Common myeloid progenitor, CD34-positive (primary cell): Measurements from ENCODE around the gene STMP1.

Experiments used
- CTCF ChIA-PET: fragments of 350-600 bp; sonication (Branson Sonifier 250); formaldehyde crosslinking; loops from one replicate; lab custom pipeline; 2021; ENCODE audit warnings: antibody characterized with exemption; lab: Charles Lee
- POLR2A ChIA-PET: fragments of 350-600 bp; sonication (Branson Sonifier 250); formaldehyde crosslinking; loops from one replicate; lab custom pipeline; 2021; ENCODE audit warnings: antibody characterized with exemption; lab: Charles Lee
- DNase-seq, 3 donors: peaks; one replicate each; pipeline versions ENCODE4 v3.0.0 to v3.0.0-alpha.2; 2013
- H3K27ac ChIP-seq, 2 experiments: 1 replicate in 1 of 2; 2 replicates in 1 of 2; pipeline ENCODE4 v1.7.0; 2013; ENCODE audit warnings: inconsistent platforms in 2 of 2, low read length in 2 of 2, mild to moderate bottlenecking in 2 of 2, low read depth in 1 of 2, moderate library complexity in 1 of 2; ENCODE audit not compliant: severe bottlenecking in 2 of 2, insufficient read depth in 1 of 2, poor library complexity in 1 of 2
- H3K27me3 ChIP-seq, 5 experiments: replicated peaks in 2 of 5; 1 replicate in 3 of 5; 2 replicates in 2 of 5; pipeline versions ENCODE4 v1.6.1 to v1.7.0; 2013; ENCODE audit warnings: low read length in 4 of 5, mild to moderate bottlenecking in 2 of 5, moderate library complexity in 2 of 5, inconsistent platforms in 1 of 5; ENCODE audit not compliant: insufficient read depth in 5 of 5, control insufficient read depth in 4 of 5
- H3K36me3 ChIP-seq, 4 experiments: 1 replicate in 2 of 4; 2 replicates in 2 of 4; pipeline versions ENCODE4 v1.6.1 to v1.7.0; 2013; ENCODE audit warnings: low read length in 3 of 4, control low read depth in 1 of 4, mild to moderate bottlenecking in 1 of 4; ENCODE audit not compliant: control insufficient read depth in 4 of 4, insufficient read depth in 4 of 4
- H3K4me1 ChIP-seq, 4 experiments: 1 replicate in 3 of 4; 2 replicates in 1 of 4; pipeline versions ENCODE4 v1.6.1 to v1.7.1; 2013; ENCODE audit warnings: low read length in 3 of 4, mild to moderate bottlenecking in 3 of 4, control low read depth in 1 of 4, inconsistent platforms in 1 of 4, moderate library complexity in 1 of 4; ENCODE audit not compliant: control insufficient read depth in 4 of 4, insufficient read depth in 4 of 4; ENCODE audit errors: control extremely low read depth in 1 of 4
- H3K4me3 ChIP-seq, 7 experiments: 1 replicate in 4 of 7; 2 replicates in 3 of 7; pipeline versions ENCODE4 v1.5.1 to v1.7.0; 2013; ENCODE audit warnings: mild to moderate bottlenecking in 7 of 7, low read length in 6 of 7, moderate library complexity in 6 of 7, inconsistent platforms in 2 of 7, low read depth in 2 of 7, control low read depth in 1 of 7; ENCODE audit not compliant: insufficient read depth in 4 of 7, control insufficient read depth in 1 of 7; ENCODE audit errors: extremely low read depth in 1 of 7
- H3K9me3 ChIP-seq, 5 experiments: 1 replicate in 4 of 5; 2 replicates in 1 of 5; pipeline versions ENCODE4 v1.6.1 to v1.7.1; 2013; ENCODE audit warnings: low read length in 4 of 5, mild to moderate bottlenecking in 2 of 5, inconsistent platforms in 1 of 5, low read depth in 1 of 5, moderate library complexity in 1 of 5; ENCODE audit not compliant: control insufficient read depth in 4 of 5, insufficient read depth in 2 of 5; ENCODE audit errors: control extremely low read depth in 1 of 5
- WGBS: methylation state at CpG from one replicate; pipeline ENCODE4 v1.1.5; 2013; ENCODE audit not compliant: insufficient coverage; 5-methylcytosine and 5-hydroxymethylcytosine counted together

The STMP1 gene

GRCh38 chr7:135718219-135718618, 55.9 kb downstream of the STMP1 start:
- H3K27ac ChIP-seq, result no peak overlapping the region
- H3K9me3 ChIP-seq, result no peaks in the 10 kb centered on the region
- H3K4me3 ChIP-seq, result no peak overlapping the region
- ChIA-PET POLR2A (no interaction called here), CTCF (interaction anchor here (1.1 to 1.3 kb wide), 2 partner anchors 14 to 46 kb away, joined by 3 read pairs; no protein-coding TSS in a partner anchor)
- 100% methylated on average over 2 of the region's 2 CpGs for WGBS
- H3K4me1 ChIP-seq, result no peaks in the 10 kb centered on the region
- H3K36me3 ChIP-seq, result no peaks in the 10 kb centered on the region
- H3K27me3 ChIP-seq, result no peaks in the 10 kb centered on the region
- DNase-seq, result no peak

- Histone ChIP-seq H3K27ac (no peak overlapping the region), H3K4me3 (no peak overlapping the region), H3K9me3 (no peaks in the 10 kb centered on the region), H3K4me1 (no peaks in the 10 kb centered on the region), H3K27me3 (no peaks in the 10 kb centered on the region), H3K36me3 (no peaks in the 10 kb centered on the region)
- POLR2A ChIA-PET, result interaction anchor here (0.7 kb wide), 1 partner anchor 223 kb away, joined by 3 read pairs; no protein-coding TSS in a partner anchor
- DNase-seq, result no peak
- WGBS, result 94% methylated on average over 6 of the region's 7 CpGs
- CTCF ChIA-PET, result interaction anchor here (1.1 to 1.3 kb wide), 3 partner anchors 8 to 47 kb away, joined by 3 read pairs; no protein-coding TSS in a partner anchor
These were observed 56.6 kb downstream of the STMP1 start for GRCh38 chr7:135718794-135719437.

GRCh38 chr7:135719688-135720087, 57.4 kb downstream of the STMP1 start:
- DNase-seq, result peak; percentile 8 to 65 (median 45)
- Histone ChIP-seq H3K27ac (no peak overlapping the region), H3K27me3 (no peaks in the 10 kb centered on the region), H3K36me3 (no peaks in the 10 kb centered on the region), H3K9me3 (no peaks in the 10 kb centered on the region), H3K4me1 (no peaks in the 10 kb centered on the region), H3K4me3 (no peak overlapping the region)
- ChIA-PET CTCF (interaction anchor here (0.6 to 1.1 kb wide), 2 partner anchors 9 to 74 kb away, joined by 3 read pairs; no protein-coding TSS in a partner anchor), POLR2A (interaction anchor here (0.7 kb wide), 1 partner anchor 222 kb away, joined by 3 read pairs; no protein-coding TSS in a partner anchor)
- 0% methylated on average over 1 of the region's 2 CpGs for WGBS

- CTCF ChIA-PET, result no interaction called here
These were observed 59.0 kb downstream of the STMP1 start for GRCh38 chr7:135721198-135721820.

DNA sequence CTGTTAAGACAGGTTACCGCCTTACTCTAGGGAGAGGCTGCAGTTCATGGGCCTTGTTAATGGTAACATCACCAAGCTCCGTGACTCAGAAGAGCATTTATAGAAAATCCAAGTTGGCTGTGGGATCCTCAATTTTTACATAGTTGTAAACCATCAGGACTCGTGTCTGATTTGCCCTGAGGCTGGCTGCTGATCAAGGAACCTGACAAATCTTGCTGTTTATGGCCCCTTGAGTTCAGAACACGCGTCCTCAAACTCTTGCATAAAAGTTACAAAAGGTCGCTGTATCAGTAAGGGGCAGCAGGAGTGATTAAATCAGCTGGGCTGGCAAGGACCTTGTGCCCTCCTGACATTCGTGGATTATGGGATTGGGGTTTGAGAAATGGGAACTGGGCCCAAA, 61.1 kb downstream of the STMP1 start:
- Histone ChIP-seq H3K4me1 (peaks cover 0 to 3% (median 1%) of the 10 kb centered on the region in 4 experiments), H3K4me3 (no peak overlapping the region), H3K27me3 (no peaks in the 10 kb centered on the region), H3K36me3 (no peaks in the 10 kb centered on the region), H3K9me3 (no peaks in the 10 kb centered on the region), H3K27ac (no peak overlapping the region)
- DNase-seq, result no peak
- CTCF ChIA-PET, result no interaction called here
- 88% methylated on average over 7 of the region's 7 CpGs for WGBS
- POLR2A ChIA-PET, result no interaction called here

More at GRCh38 chr7:135721198-135721820, 59.0 kb downstream of the STMP1 start:
- no peaks in the 10 kb centered on the region for H3K9me3 ChIP-seq
- POLR2A ChIA-PET, result no interaction called here
- H3K4me3 ChIP-seq, result no peak overlapping the region
- no peaks in the 10 kb centered on the region for H3K36me3 ChIP-seq
- DNase-seq, result no peak
- H3K27me3 ChIP-seq, result no peaks in the 10 kb centered on the region
- peaks cover 0 to under 1% (median 0%) of the 10 kb centered on the region in 4 experiments for H3K4me1 ChIP-seq
- 94% methylated on average over 17 of the region's 21 CpGs for WGBS
- no peak overlapping the region for H3K27ac ChIP-seq
